A549 (cell line): ENCODE results near the gene OR10S1.

Experiments used
- ELK1 ChIP-seq: fragments of 150-350 bp; IDR thresholded peaks from 2 replicates; pipeline ENCODE4 v1.6.1; 2014; ENCODE audit warnings: low read depth, mild to moderate bottlenecking, low read length
- EP300 ChIP-seq, 2 experiments: fragments of >200 bp; sonication (Bioruptor Twin); formaldehyde crosslinking; IDR thresholded peaks; 2 replicates in 1 of 2; 3 replicates in 1 of 2; pipeline ENCODE4 v1.6.1; 2016 to 2017
- JUN ChIP-seq, 2 experiments: fragments of >200 bp; sonication (Bioruptor Twin); formaldehyde crosslinking; IDR thresholded peaks; 2 replicates in 1 of 2; 3 replicates in 1 of 2; pipeline ENCODE4 v1.6.1; 2016 to 2017
- KDM1A ChIP-seq: fragments of 200-600 bp; sonication (generic); IDR thresholded peaks from 2 replicates; pipeline ENCODE4 v1.6.1; 2016; ENCODE audit warnings: low read depth, mild to moderate bottlenecking
- NR3C1 ChIP-seq: fragments of >200 bp; sonication (Bioruptor Twin); formaldehyde crosslinking; IDR thresholded peaks from 3 replicates; pipeline ENCODE4 v1.6.1; 2017
- POLR2A ChIP-seq: IDR thresholded peaks from 2 replicates; pipeline ENCODE4 v1.6.1; 2012; ENCODE audit warnings: mild to moderate bottlenecking, low read length
- POLR2AphosphoS2 ChIP-seq: conservative IDR thresholded peaks from 2 replicates; pipeline ENCODE4 v1.6.1; 2012; ENCODE audit warnings: low read length, improper control_type of control experiment, inconsistent platforms
- REST ChIP-seq: fragments of 200-600 bp; sonication (generic); IDR thresholded peaks from 2 replicates; pipeline ENCODE4 v1.6.1; 2016; ENCODE audit warnings: antibody characterized with exemption, mild to moderate bottlenecking, moderate library complexity
- RFX5 ChIP-seq: fragments of 450-650 bp; IDR thresholded peaks from 2 replicates; pipeline ENCODE4 v1.7.1; 2014; ENCODE audit warnings: antibody characterized with exemption, mild to moderate bottlenecking, moderate library complexity
- USF2 ChIP-seq: fragments of 450-650 bp; IDR thresholded peaks from 2 replicates; pipeline ENCODE4 v1.6.1; 2014; ENCODE audit warnings: antibody characterized with exemption
- TF ChIP-seq, protein P1 (sequence below): fragments of >200 bp; sonication (Bioruptor Twin); formaldehyde crosslinking; IDR thresholded peaks from 3 replicates; pipeline ENCODE4 v1.5.1; 2016
- TF ChIP-seq, protein P2 (sequence below): IDR thresholded peaks from 2 replicates; pipeline ENCODE4 v1.6.1; 2012

DNA sequence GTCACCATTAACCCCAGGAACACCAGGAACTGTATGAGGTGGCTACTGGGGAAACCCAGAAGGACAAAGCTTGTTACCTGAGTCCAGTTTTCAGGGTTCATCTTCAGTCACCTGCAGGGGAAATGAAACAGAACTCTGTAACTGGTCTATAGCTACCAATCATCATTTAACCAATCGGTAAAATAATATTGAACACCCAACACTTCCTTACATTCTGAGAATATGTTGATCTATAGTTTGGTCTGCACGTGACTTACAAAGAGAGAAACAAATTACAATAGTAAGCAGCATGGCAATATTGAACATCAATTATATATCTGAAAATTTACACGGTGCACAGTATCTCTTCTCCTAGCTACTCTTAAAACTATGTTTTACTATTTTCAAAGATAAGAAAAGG, 33.8 kb downstream of the OR10S1 start, which contains the start of gene OR6T1:
- no peak for TF ChIP-seq POLR2A
- TF ChIP-seq, protein P1, sequence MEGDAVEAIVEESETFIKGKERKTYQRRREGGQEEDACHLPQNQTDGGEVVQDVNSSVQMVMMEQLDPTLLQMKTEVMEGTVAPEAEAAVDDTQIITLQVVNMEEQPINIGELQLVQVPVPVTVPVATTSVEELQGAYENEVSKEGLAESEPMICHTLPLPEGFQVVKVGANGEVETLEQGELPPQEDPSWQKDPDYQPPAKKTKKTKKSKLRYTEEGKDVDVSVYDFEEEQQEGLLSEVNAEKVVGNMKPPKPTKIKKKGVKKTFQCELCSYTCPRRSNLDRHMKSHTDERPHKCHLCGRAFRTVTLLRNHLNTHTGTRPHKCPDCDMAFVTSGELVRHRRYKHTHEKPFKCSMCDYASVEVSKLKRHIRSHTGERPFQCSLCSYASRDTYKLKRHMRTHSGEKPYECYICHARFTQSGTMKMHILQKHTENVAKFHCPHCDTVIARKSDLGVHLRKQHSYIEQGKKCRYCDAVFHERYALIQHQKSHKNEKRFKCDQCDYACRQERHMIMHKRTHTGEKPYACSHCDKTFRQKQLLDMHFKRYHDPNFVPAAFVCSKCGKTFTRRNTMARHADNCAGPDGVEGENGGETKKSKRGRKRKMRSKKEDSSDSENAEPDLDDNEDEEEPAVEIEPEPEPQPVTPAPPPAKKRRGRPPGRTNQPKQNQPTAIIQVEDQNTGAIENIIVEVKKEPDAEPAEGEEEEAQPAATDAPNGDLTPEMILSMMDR, result no peak
- no peak for TF ChIP-seq NR3C1
- no peak for TF ChIP-seq POLR2AphosphoS2
- no peak for TF ChIP-seq RFX5
- TF ChIP-seq REST, result no peak
- no peak for TF ChIP-seq JUN (IDR thresholded peaks at IDR 0.05)
- no peak for TF ChIP-seq USF2
- TF ChIP-seq ELK1, result no peak
- TF ChIP-seq, protein P2, sequence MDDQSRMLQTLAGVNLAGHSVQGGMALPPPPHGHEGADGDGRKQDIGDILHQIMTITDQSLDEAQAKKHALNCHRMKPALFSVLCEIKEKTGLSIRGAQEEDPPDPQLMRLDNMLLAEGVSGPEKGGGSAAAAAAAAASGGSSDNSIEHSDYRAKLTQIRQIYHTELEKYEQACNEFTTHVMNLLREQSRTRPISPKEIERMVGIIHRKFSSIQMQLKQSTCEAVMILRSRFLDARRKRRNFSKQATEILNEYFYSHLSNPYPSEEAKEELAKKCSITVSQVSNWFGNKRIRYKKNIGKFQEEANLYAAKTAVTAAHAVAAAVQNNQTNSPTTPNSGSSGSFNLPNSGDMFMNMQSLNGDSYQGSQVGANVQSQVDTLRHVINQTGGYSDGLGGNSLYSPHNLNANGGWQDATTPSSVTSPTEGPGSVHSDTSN, result no peak
- TF ChIP-seq KDM1A, result no peak
- TF ChIP-seq EP300 (IDR thresholded peaks at IDR 0.05), result no peak
